ENCODE results near the gene G3BP1.

DNA sequence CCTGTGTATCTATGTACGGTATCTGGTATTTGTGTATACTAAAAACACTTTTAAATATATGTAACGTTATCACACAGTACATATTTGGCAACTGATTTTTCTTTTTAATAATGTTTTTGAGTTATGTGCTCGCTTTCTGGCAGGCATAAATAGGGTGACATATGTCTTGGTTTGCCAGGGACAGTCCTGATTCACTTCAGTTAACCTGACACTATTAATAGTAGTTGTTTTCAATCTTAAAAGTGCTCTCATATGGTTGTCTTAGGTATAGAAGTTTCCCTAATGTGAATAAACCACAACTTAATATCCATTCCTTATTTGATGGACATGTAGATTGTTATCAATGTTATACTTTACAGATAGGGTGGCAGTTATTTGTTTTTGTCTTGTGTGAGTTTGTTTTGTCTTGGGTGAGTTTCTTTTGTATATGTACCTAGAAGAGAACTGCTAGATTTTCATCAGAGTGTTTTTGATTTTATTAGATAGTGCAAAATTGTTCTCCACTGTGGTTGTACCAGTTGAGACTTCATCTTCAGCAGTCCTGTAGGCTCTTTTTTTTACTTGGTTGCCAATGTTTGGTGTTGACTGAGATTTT lies 7.9 kb downstream of the G3BP1 start:
- no peak for TF ChIP-seq FOXM1 (IDR thresholded peaks at IDR 0.05; ENCODE audit: borderline replicate concordance, low read depth)
- TF ChIP-seq YY1 (IDR thresholded peaks at IDR 0.05; ENCODE audit: low read depth), result no peak
- TF ChIP-seq TAF1 (IDR thresholded peaks at IDR 0.05; ENCODE audit: low read depth), result no peak
- TF ChIP-seq, protein P1, sequence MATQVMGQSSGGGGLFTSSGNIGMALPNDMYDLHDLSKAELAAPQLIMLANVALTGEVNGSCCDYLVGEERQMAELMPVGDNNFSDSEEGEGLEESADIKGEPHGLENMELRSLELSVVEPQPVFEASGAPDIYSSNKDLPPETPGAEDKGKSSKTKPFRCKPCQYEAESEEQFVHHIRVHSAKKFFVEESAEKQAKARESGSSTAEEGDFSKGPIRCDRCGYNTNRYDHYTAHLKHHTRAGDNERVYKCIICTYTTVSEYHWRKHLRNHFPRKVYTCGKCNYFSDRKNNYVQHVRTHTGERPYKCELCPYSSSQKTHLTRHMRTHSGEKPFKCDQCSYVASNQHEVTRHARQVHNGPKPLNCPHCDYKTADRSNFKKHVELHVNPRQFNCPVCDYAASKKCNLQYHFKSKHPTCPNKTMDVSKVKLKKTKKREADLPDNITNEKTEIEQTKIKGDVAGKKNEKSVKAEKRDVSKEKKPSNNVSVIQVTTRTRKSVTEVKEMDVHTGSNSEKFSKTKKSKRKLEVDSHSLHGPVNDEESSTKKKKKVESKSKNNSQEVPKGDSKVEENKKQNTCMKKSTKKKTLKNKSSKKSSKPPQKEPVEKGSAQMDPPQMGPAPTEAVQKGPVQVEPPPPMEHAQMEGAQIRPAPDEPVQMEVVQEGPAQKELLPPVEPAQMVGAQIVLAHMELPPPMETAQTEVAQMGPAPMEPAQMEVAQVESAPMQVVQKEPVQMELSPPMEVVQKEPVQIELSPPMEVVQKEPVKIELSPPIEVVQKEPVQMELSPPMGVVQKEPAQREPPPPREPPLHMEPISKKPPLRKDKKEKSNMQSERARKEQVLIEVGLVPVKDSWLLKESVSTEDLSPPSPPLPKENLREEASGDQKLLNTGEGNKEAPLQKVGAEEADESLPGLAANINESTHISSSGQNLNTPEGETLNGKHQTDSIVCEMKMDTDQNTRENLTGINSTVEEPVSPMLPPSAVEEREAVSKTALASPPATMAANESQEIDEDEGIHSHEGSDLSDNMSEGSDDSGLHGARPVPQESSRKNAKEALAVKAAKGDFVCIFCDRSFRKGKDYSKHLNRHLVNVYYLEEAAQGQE (IDR thresholded peaks at IDR 0.05; ENCODE audit: low read depth), result no peak
- TF ChIP-seq NFIC (IDR thresholded peaks at IDR 0.05), result no peak
- no peak for TF ChIP-seq CEBPB (IDR thresholded peaks at IDR 0.05)
- TF ChIP-seq EP300 (IDR thresholded peaks at IDR 0.05; ENCODE audit: borderline replicate concordance), result no peak
- TF ChIP-seq, protein P2, sequence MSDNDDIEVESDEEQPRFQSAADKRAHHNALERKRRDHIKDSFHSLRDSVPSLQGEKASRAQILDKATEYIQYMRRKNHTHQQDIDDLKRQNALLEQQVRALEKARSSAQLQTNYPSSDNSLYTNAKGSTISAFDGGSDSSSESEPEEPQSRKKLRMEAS (IDR thresholded peaks at IDR 0.05), result no peak
- no peak for TF ChIP-seq CREB1 (IDR thresholded peaks at IDR 0.05; ENCODE audit: low read depth)
- TF ChIP-seq, protein P3, sequence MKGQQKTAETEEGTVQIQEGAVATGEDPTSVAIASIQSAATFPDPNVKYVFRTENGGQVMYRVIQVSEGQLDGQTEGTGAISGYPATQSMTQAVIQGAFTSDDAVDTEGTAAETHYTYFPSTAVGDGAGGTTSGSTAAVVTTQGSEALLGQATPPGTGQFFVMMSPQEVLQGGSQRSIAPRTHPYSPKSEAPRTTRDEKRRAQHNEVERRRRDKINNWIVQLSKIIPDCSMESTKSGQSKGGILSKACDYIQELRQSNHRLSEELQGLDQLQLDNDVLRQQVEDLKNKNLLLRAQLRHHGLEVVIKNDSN (IDR thresholded peaks at IDR 0.05), result no peak
- TF ChIP-seq ZBTB7A (IDR thresholded peaks at IDR 0.05; ENCODE audit: low read depth), result no peak

All from Ishikawa (cell line).